GM19035 (cell line): ENCODE measurements around the gene MINDY4.
"Not testable (repeated sequence)": the region's sequence is repeated elsewhere in the genome, so short reads cannot be mapped to it uniquely, and the experiment has no call there.

Experiments
- ATAC-seq: cut with Tn5 transposase; IDR thresholded peaks from one replicate; pipeline ENCODE4 v1.9.1; 2021; ENCODE audit not compliant: unreplicated experiment

The MINDY4 gene

DNA sequence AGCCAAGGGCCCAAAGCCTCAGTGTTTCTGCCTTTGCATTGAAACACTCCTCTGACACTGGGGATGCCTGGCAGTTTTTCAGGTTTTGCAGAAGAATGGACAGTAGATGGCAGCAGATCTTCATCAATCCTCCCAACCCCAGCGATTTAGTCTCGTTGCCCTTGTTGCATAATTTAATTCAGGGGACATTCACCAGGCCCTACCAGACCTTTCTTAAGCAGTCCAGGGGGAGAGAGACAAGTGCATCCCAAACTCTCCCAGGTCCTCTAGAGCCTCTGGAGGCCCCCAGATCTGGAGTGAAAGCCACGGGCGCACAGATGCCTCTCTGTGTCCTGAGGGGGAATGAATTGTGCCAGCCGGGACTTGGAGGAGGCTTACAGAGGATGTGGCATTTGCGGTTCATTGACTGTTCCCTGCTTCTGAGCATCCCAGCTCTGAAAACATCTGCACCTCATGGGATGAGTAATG, 29.6 kb downstream of the MINDY4 start:
- ATAC-seq, result peak; percentile 45

- ATAC-seq, result no peak
These were observed 31.6 kb downstream of the MINDY4 start for GRCh38 chr7:30802812-30803211.

DNA sequence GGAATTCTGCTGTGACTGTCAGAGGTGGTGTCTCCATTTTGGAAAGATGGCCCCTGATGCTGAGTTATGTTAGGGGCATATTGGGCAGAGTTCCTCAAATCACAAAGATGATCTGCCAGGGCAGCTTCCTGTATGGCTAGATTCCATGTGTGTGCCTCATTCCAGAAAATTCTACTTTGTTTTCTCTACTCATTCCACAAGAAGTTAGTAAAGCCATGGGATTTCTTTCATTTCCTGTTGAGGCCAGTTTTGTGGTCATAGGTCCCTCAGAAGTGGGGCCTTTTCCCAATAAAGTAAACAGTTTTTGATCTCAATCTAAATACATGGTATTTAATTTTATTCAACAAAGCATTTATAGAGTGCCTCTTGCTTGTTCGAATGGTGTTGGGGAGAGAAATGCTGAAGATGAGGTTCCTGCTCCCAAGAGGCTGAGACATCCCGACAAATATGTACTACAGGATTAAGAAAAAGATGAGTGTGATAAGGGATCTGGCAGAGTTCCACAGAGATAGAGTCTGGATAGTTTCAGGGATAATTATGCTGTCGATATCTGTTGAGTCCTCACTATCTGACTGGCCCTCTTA, 33.0 kb downstream of the MINDY4 start:
- ATAC-seq, result no peak

DNA sequence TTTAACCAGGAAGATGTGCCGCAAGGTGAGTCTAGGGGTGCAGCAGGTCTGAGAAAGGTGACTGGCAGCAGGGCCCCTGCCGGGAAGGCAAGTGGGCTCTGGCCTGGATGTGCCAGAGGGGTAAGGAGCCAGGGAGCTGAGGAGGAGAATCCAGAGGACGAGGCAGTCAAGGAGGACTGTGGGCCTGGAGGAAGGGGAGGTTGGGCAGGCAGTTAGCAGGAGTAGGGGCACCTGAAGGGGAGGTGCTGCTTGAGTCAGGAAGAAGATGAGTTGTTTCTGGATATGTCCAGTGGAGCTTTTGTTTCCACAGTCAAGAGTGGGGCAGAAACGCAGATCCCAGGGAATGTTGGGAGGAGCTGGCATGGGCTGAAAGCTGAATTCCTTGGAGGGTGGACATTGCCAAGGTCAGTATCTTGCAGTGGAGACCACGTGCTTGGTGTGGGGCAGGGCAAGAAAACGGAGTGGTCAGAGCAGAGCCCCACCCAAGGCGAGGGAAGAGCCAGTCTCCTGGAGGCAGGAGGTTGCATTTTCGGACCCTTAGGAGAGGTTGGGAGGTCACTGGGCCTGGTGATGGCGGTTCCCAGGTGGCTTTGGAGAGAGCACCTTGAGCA, 34.0 kb downstream of the MINDY4 start:
- no peak for ATAC-seq

DNA sequence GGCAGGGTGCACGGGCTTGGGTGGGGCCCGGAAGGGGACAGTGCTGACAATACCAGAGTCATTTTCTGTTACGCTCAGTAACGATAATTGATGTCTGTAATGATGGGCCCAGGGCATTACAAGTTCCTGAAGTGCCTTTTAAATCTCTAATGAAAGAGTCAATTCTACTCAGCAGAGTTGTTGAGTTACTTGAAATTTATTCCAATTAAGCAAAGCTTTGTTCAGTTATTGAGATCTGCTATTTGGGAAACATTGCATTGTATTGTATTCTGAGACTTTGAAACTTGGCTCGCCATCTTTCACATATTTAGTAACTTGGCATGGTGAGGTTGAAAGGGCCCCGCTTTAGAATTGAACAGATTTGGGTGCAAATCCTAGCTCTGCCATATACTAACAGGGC, 34.7 kb downstream of the MINDY4 start:
- ATAC-seq, result no peak

DNA sequence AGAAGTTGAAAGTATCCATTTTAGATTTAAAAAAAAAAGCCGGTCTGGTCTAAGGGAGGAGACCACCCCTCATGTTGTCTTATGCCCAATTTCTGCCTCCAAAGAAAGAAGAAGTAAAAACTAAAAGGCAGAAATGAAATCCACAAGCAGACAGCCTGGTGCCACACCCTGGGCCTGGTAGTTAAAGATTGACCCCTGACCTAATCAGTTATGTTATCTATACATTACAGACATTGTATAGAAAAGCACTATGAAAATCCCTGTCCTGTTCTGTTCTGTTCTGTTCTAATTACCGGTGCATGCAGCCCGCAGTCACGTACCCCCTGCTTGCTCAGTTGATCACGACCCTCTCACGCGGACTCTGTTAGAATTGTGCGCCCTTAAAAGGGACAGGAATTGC, 36.3 kb downstream of the MINDY4 start:
- not testable (repeated sequence) for ATAC-seq

DNA sequence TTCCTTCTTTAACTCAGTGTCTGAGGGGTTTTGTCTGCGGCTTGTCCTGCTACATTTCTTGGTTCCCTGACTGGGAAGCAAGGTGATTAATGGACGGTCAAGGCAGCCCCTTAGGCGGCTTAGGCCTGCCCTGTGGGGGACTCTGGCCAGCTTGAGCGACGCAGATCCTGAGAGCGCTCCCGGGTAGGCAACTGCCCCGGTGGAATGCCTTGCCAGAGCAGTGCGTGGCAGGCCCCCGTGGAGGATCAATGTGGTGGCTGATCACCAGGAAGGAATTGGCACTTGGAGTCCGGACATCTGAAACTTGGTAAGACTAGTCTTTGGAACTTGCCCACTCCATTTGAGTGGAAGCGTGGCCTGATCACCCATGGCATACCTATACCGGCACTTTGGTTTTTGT, 36.7 kb downstream of the MINDY4 start:
- ATAC-seq, result not testable (repeated sequence)

DNA sequence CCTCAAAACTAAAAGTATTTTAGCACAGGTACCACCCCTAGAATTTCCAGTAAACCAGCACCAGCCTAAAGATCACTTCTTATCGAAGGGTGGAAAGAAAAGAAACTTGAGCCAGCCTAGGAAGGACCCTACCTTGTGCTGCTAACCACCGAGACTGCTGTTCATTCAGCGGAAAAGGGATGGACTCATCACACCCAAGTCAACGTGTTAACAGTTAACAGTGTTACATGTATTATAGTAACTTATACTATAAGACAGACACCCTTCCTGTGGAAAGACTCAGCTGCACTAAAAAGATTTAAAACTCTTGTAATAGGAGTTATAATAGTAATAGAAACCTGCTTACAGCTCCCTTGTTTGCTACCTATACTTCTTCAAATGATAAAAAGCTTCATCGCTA, 39.8 kb downstream of the MINDY4 start:
- ATAC-seq, result no peak

DNA sequence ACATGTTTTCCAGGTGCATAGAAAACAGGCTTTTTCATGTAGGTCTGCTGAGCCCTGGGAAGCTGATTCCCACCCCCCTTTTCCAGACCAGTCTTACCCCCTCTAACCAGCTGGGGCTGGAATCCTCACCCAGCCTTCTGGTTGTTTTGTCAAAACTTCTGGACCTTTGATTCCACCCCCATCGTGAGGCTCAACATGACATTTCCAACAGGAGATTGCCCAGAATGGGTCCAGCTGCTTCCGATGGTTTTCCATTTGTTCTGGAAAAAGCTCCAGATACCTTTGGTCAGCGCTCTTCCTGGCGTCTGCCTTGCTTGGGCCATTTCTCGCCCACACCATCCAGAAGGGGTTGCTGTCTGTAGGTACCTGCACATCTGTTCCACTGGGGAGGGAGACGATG, 41.5 kb downstream of the MINDY4 start:
- ATAC-seq, result no peak

GRCh38 chr7:30813466-30813865, 42.2 kb downstream of the MINDY4 start:
- no peak for ATAC-seq

DNA sequence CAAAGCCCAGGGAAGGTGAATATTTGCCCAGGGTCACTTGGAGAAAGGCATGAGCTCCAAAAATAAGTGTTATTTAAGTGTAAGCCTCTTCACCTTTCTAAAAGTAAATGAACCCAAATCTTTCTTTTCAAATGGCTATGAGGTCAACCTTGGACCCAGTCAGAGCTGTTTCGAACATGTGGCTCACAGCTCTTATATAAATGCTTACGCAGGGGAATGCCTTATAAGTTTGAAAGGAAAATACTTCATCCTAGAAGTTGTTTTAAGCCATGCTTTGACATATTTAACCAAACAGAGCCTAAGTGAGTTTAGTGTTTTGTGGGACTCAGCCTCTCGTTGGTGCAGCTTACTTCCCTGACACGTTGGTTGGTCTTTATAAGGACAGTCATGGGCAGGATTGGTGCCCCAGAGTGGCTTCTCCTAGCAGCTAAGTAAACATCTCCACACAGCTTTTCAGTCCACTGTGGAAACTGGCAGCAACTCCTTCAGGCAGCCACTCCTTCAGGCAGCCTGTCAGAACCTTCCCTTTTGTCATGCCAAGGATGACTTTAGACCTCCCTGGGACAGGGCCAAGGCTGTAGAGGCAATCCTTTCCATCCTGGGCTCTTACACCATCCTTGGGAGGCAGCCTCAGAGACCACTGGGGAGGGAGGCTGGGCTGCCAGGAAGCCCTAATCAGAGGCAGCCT, 43.6 kb downstream of the MINDY4 start:
- no peak for ATAC-seq

- no peak for ATAC-seq
These were observed 44.2 kb downstream of the MINDY4 start for GRCh38 chr7:30815388-30815854.

- no peak for ATAC-seq
These were observed 44.9 kb downstream of the MINDY4 start for GRCh38 chr7:30815951-30816644.

GRCh38 chr7:30816645-30817370, 45.6 kb downstream of the MINDY4 start:
- no peak for ATAC-seq

GRCh38 chr7:30817371-30817767, 46.2 kb downstream of the MINDY4 start:
- ATAC-seq, result no peak

- ATAC-seq, result no peak
These were observed 53.9 kb downstream of the MINDY4 start for GRCh38 chr7:30824821-30825720.

DNA sequence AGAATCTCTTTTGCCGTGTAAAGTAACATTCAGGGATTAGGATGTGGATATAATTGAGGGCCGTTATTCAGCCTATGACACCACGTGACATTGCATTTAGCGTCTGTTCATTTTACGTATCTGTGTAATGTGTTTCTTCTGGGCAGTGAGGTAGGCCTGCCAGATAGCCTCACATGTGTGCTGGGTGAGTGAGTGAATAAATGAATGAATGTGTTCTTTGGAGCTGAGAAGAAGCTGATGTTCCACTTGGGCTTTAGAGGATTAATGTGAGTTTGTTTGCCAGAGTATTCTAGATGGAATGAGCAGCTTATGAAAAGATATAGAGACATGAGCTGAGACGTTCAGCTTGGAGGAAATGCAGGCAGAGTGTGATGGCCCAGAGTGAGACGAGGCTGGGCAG, 55.0 kb downstream of the MINDY4 start:
- no peak for ATAC-seq

DNA sequence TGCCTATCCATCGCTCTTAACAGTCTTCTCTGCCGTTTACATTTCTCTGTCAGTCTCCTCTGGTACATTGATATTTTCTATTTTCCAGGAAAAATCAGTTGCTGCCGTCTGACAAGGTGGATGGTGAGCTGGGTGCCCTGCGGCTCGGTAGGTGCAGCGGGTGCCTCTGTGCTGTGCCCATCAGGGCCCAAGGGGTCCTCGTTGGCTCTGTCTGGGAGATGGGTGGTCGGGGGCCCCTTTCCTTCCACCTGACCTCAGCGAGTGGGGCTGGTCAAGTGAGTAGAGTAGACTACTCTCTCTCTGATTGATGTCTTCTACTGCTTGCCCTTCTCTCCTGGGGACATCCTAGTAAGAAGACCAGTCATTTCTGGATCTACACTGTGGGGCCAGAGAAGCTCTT, 57.4 kb downstream of the MINDY4 start:
- no peak for ATAC-seq

- no peak for ATAC-seq
These were observed 58.3 kb downstream of the MINDY4 start for GRCh38 chr7:30829471-30829870.

DNA sequence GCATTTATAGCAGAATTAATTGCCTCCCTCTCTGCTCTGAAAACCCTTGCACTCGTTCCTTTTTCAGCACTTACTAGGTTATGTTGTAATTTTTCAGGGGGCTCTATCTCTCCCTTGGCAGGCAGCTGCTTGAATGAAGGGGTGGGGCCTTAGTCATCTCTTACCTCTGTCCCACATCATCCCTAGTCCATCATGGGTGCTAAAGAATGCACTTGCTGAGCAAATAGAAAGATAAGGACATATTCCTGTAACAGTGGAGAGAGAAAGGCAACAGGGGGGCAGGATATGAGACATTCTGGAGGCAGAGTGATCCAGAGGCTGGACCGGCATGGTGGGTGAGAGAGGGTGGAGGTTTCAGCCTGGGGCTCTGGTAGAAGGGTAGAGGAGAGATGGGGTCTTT, 60.0 kb downstream of the MINDY4 start:
- ATAC-seq, result no peak
